CD4-positive, alpha-beta T cell treated with Interleukin-21 for 1 hour (primary cell): ENCODE results near the gene NBPF1.
"Not testable (repeated sequence)": the region's sequence is repeated elsewhere in the genome, so short reads cannot be mapped to it uniquely, and the experiment has no call there.

Source experiments
- DNase-seq: peaks from one replicate; pipeline ENCODE4 v3.0.0-alpha.2; 2020

The NBPF1 gene

DNA sequence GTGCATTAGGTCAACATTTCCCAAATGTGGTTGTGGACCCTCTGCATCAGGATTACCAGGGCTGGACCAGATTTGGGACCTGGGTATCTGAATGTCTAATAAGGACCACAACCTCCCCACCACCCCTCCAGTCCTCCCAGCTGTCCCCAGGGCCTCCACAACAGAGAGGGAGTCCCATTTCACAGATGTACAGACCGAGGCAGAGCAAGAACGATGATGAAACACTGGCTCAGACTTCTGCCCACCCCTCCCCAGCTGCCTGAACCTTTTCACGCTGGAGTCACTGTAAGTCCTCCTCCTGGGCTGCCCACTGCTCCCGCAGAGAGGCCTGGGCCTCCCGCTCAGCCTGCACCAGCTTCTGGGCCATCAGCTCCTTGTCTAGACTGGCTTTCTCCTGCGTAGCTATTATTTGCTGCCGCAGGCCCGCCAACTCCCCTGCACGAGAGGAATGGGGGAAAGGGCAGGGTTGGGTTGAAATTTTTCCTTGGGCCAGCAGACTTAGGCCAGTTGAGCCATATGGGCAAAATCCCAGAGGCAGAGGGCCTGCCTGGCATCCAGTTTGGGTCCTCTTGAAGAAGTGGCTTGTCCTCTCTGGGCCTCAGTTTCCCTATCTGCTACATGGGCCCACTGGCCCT lies 8.4 kb upstream of the NBPF1 start:
- not testable (repeated sequence) for DNase-seq

DNA sequence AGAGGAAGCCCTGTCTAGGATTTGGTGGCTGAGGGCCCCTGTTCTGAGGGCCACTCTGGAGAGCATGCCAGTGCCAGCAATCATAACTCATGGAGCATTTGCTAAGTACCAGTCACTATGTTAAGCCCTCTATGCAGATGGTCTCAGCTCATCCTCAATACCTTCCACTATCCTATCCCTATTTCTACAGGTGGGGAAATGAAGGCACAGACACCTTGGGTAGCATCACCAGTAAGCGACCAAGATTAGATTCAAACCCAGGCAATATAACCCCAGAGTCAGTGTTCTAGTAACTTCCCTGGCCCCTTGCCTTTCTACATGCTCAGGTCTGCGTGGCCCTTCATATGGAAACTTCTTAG lies 7.9 kb upstream of the NBPF1 start:
- DNase-seq: no peak

DNA sequence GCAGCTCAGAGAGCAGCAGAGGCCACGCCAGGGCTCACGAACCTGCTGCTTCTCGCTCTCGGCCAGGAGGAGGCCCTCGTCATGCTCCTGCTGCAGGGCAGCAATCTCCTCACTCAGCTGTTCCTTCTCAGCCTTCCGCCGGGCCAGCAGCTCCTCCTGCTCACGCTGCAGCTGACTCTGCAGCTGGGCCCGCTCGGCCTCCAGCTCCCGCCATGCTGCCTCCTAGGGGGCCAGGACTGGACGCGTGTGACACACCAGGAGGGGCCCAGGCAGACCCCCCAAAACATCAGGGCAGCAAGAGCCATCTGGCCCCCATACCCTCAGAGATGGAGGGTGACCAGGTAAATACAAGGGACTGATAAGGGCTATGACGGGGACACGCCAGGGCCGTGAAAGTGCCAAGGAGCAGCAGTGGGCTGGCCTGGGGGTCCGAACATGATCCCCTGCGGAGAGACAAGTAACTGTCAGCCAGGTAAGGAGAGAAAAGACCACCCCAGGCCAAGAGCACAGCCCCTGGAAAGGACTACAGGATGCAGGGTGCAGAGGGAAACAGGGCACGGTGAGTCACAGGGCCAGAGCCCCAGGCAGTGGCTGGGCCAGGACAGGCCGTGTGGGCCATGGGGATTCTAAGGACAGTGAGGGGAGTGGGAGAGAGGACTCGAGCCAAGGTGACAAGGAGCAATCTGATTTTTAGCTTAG lies 6.6 kb upstream of the NBPF1 start:
- DNase-seq: not testable (repeated sequence)

DNA sequence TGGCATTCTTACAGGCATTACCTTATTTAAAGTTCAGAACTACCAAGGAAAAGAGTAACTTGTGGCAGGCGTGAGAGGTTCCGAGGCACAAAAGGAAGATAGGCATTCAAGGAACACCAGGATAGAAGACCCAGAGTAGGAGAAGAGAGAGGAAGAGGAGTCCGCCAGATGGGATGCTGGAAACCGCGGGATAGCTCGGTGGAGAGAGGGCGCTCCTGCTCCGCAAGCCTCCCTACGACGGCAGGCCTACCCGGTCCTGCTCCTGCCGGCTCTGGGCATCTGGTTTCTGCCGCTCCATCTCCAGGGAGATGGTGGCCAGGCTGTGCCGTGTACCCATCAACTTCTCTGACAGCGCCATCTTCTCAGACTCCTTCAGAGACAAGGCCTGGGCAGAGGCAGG lies 5.4 kb upstream of the NBPF1 start:
- no peak for DNase-seq

GRCh38 chr1:16617778-16618580 lies 4.6 kb upstream of the NBPF1 start:
- no peak for DNase-seq

- DNase-seq: no peak
These were observed 3.8 kb upstream of the NBPF1 start for GRCh38 chr1:16617114-16617631.

DNA sequence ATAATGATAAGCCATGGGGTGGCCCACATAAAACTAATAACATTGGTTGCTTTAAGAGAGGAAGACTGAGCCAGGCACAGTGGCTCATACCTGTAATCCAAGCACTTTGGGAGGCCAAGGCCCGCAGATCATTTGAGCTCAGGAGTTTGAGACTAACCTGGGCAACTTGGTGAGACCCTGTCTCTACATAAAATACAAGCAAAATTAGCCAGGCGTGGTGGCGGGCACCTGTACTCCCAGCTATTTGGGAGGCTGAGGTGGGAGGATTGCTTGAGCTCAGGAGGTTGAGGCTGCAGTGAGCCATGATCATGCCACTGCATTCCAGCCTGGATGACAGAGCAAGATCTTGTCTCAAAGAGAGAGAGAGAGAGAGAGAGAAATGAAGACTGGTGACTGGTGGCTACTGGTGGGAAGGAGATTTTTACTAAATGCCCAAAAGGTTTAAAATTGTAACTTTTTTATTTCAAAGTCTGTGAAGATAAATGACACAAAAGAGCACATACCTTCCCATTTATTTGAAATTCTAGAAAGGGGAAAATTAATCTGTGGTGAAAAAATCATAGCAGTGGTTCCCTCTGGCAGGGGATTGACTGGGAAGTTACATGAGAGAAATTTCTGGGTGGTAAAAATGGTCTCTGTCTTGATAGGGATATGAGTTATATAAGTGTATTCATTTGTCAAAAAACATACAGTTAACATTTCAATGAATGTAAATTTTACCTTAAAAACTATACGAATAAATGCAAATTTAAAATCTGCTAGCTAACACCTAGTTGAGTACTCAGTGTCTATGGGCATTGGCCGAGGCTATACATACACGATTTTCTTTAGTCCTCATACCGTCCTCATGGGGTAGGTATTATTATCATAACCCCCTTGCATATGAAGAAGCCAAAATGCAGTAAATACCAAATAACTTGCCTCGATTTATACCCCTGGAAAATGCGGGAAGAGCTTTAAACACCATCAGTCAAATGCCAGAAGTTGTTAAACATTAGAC lies 2.2 kb upstream of the NBPF1 start:
- DNase-seq: no peak

DNA sequence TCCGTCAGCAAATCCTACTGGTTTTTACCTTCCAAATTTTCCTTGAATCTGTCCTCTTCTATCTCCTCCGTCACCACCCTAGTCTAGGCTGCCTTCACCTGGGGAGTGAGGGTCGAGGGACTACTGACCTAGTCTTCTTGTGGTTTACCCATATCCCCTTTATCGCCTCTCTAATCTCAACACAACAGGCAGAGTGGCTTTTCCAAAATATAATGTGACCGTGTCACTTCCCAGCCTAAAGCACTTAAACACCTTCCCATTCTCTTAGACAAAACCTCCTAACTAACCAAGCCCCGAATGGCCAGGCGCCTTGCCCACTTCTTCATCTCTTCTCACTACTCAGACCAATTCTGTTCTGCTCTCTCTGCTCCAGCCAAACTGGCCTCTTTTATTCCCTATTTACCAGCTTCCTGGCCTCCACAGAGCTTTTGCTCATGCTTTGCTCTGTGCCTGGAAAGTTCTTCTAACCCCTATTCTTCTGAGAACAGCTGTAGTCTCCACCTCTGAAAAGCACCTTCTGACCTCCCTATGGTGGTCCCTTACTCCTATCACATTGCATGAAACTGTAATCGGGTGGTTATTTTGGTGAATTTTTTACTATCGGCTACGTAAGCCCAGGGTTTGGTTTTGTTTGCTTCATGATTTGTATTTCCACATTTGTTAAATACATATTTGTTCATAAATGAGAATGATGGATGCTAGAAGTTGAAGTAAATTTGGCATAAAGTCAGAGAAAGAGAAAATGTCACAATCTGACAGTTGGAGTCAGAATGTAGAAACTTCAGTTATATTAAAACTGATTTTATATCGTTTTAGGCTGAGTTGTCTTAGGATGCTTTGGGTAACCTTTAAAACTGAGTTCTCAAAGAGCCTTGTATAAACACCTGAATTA lies 1.2 kb upstream of the NBPF1 start:
- no peak for DNase-seq

GRCh38 chr1:16612332-16613172 lies 812 bp downstream of the NBPF1 start:
- DNase-seq: no peak

DNA sequence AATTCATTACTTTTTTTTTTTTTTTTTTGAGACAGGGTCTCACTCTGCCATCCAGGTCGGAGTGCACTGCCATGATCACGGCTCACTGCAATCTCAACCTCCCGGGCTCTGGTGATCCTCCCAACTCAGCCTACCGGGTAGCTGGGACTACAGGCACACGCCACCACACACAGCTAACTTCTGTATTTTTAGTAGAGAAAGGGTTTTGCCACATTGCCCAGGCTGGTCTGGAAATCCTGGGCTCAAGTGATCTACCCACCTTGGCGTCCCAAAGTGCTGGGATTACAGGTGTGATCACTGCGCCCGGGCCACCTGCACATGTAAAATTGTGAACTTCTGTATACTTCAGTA lies 1.4 kb downstream of the NBPF1 start:
- not testable (repeated sequence) for DNase-seq

DNA sequence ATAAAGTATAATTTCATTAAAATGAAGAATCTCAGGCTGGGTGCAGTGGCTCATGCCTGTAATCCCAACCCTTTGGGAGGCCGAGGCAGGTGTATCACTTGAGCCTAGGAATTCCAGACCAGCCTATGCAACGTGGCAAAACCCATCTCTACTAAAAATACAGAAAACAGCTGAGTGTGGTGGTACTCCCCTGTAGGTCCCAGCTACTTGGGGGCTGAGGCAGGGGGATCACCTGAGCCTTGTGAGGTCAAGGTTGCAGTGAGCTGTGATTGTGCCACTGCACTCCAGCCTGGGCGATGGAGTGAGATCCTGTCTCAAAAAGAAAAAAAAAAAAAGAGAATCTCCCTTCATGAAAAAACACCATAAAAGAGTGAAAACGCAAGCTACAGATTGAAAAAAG lies 2.2 kb downstream of the NBPF1 start:
- not testable (repeated sequence) for DNase-seq

GRCh38 chr1:16610553-16610952 lies 2.8 kb downstream of the NBPF1 start:
- not testable (repeated sequence) for DNase-seq

DNA sequence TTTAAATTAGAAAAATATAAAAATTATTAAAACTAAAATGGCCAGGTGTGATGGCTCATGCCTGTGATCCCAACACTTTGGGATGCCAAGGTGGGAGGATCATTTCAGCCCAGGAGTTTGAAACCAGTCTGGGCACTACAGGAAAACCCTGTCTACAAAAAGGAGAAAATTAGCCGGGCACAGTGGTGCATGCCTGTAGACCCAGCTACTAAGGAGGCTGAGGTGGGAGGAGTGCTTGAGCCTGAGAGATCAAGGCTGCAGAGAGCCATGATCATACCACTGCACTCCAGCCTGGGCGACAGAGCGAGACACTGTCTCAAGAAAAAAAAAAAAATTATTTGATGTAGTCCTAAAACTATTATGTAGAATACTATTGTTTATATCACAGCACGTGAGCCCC lies 3.6 kb downstream of the NBPF1 start:
- not testable (repeated sequence) for DNase-seq

DNA sequence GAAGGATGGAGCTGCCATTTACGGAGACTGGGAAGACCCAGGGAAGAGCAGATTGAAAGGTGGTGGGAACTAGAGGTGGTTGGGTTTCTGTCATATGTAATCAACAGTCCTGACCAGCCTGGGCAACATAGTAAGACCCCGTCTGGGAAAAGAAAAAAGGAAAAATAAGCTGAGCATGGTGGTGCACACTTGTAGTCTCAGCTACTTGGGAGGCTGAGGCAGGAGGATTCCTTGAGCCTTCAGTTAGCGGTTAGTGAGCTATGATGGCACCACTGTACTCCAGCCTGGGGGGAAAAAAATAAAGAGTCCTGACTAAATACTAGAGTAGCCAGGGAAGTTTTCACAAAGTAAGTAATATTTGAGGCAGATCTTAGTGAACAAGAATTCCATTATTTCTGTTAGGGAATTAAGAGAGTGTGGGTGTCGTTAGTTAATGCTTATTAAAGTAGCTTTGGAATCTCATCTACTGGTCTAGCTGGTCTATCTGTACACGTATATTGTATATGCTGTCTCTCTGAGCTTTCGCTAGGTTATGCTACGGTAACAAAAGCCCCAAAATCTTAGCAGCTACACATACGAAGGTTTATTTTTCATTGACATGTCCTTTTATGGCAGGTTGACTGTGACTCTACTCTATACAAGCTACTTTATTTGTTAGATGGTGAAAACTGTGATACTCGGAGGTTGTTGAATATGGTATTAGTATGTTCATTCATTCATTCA lies 4.4 kb downstream of the NBPF1 start:
- DNase-seq: no peak

- DNase-seq: not testable (repeated sequence)
These were observed 5.2 kb downstream of the NBPF1 start for GRCh38 chr1:16607853-16608815.

GRCh38 chr1:16607433-16607851 lies 5.9 kb downstream of the NBPF1 start:
- DNase-seq: no peak

GRCh38 chr1:16606666-16607432 lies 6.5 kb downstream of the NBPF1 start:
- not testable (repeated sequence) for DNase-seq
